ENCODE results near the gene ZNF568. TPM values are rescaled to one million over a fixed set of nuclear protein-coding genes. Genes with fewer than 3 reads are reported as not detected.

ZNF568 gene
- total RNA-seq = 6.3 and 9.1 TPM in 2 replicates

GRCh38 chr19:36915992-36916830, at the start of gene ZNF568, which contains the start of gene ZNF829:
Gene ZNF568, plus strand, starts transcription at chr19:36916332. Its CDS starts 6,439 bp downstream, at chr19:36922771.
Gene ZNF829, minus strand, starts transcription at chr19:36916291. Its CDS starts 1,124 bp downstream, at chr19:36915167.

Other genes starting within 250 kb of the ZNF568 start
- 2.1 and 4.0 TPM in 2 replicates for gene ZNF461, start 249.5 kb upstream of the ZNF568 start, total RNA-seq
- 4.9 and 12.5 TPM in 2 replicates for gene ZNF567, start 228.7 kb upstream of the ZNF568 start, total RNA-seq
- gene ZNF850, start 143.5 kb upstream of the ZNF568 start, total RNA-seq = 2.3 and 2.8 TPM in 2 replicates
- gene ZNF790, start 77.9 kb upstream of the ZNF568 start, total RNA-seq = 2.9 and 6.3 TPM in 2 replicates
- gene ZNF345, start 65.5 kb upstream of the ZNF568 start, total RNA-seq = 1.6 and 4.7 TPM in 2 replicates
- gene ZNF829, start within 50 bp of the ZNF568 start, total RNA-seq = 2.0 and 4.7 TPM in 2 replicates
- 3.1 and 7.5 TPM in 2 replicates for gene ZNF420, start 162.1 kb downstream of the ZNF568 start, total RNA-seq

Data from cardiac atrium fibroblast (primary cell).